Hindlimb muscle (tissue), 1 donor: ENCODE measurements around the gene GYG2. TPM values are rescaled to one million over a fixed set of nuclear protein-coding genes. Genes with fewer than 3 reads are reported as not detected.

Source experiments
- DNase-seq: peaks from one replicate; pipeline ENCODE4 v3.0.0-alpha.2; 2013
- polyA plus RNA-seq: library from polyadenylated mRNA; unstranded; fragments of 120-200 nt; gene quantifications from one replicate; pipeline ENCODE4 v1.2.1, GENCODE V29; 2013; ENCODE audit not compliant: insufficient read length

Gene GYG2
- polyA plus RNA-seq, 1 donor, result 3.0 TPM

DNA sequence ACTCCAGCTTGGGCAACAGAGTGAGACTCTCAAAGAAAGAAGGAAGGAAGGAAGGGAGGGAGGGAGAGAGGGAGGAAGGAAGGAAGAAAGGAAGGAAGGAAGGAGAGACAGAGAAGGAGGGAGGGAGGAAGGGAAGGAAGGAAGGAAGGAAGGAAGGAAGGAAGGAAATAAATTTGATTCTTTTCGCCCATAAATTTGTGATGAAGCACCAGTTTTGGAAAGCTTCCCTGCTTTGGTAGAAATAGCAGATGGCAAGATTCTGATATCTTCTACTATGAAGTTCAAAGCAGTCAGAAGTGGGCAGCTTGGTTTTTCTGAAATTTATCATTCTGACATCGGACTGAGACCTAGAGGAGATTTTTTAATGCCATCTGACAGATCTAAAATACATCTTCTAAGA, 11.7 kb upstream of the GYG2 start:
- DNase-seq, result no peak

DNA sequence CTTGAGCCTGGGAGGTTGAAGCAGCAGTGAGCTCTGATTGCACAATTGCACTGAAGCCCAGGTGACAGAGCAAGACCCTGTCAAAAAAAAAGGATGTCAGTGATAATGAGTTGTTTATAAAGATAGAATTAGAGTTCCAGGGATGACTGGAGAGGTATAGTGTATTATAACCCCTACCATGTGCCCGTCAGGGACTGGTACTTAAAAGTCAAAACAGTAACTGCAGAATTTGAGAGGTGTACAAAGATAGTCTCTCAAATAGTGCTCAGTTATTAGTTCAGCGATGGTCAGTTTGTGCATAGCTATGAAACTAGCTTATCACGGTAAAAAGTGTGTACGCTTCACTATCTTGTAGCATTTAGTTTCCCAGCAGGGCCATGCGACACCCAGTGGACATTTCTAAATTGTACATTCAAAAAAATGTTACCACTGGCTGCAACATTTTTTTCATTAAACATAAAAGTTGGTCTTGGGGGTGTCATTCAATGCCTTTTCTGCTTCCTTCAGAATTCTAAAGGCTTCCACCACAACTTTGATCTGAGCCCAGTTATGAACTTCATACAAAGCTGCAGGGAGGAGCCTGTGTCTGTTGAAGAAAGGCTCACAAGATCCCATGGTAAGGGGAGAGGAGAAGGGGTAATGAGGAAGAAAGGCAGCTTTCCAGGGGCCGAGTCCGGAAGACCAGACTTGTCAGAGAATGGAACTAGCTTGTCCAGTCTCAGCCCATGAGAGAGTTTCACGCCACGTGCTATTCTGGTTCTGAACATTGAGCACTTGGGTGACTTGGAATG, 9.2 kb upstream of the GYG2 start:
- DNase-seq, result no peak

DNA sequence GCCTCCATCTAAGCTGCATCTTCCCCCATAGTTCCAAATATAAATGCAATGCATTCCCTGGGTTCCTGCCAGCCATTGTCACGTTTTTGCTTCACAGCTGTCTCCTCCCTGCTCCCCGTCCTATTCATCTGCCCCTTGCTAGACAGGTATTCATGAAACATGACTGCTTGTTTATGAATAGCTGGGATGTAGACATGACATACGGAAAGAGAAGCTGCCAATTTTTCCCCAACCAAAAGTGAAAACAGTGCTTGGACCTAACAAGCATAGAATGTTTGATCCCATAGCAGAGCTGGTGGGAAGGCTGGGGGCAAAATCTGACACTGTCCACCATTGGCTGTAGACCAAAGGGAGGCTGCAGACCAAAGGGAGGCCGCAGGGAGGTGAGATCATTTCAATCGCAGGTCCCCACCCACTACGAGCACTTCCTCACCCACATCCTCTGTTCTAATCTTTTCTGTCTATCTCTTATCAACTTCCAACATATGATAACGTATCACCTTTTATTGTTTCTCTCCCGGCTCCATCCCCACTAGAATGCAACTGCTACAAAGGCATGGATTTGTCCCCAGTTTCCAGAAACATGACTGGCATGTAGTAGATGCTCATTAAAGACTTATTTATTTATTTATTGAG, 8.5 kb upstream of the GYG2 start:
- no peak for DNase-seq

DNA sequence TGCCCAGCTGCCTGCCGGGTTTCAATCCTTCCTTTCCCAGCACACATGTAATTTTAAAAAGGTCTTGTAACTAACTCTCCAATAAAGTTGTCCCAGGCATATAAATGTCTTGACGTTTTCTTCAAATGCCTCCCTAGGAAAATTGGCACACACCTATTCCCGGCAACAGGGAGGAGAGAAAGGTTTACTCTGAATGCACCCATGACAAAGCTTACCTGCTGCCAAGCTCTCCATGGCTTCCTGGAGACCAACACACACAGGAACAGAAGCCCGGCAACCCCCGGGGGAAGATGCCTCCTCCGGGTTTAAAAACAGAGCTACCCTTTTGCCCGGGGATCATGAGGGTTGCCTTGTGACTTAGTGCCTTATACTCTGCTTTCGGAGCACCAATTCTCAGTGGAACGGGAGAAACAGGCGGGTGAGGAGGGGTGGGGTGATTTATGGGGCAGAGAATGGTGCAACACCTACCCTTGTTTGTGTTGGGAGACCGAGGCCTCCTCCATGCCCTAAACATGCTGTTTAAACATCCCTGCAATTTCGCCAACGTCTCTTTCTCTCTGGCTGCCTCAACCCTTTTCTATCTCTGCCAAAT, 4.8 kb upstream of the GYG2 start:
- no peak for DNase-seq

DNA sequence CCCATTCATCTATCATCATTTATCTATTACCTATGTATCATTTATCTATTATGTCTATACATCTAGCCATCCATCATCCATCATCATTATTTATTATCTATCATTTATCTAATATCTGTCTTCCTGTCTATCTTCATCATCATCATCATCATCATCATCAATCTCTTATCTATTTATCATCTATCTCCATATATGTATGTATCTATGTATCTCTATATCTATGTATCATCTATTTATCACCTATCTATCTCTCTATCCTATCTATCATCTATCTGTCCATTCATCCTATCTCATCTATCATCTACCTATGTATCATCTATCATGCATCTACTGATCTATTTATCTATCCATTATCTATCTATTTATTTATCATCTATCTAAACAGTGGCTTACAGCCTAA, 3.8 kb upstream of the GYG2 start:
- no peak for DNase-seq

DNA sequence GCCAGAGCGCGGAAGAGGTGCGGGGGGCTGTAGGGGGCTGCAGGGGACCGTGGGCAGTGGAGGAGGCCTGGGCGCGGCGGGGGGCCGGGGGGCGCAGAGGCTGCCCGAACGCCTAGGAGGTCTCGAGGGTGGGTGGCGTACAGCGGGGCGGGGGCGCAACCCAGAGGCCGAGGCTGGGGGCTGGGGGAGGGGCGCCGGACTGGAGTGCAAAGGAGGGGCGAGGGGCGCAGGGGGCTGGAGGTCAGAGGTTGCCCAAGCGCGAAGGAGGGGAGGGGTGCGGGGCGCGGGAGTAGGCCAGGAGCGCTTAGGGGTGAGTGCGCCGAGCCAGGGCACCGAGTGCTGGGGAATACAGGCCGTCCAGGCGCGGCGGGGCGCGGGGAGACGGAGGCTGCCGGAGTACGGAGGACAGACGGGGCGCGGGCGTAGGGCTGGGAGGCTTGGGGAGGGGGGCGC, 255 bp downstream of the GYG2 start:
- no peak for DNase-seq

DNA sequence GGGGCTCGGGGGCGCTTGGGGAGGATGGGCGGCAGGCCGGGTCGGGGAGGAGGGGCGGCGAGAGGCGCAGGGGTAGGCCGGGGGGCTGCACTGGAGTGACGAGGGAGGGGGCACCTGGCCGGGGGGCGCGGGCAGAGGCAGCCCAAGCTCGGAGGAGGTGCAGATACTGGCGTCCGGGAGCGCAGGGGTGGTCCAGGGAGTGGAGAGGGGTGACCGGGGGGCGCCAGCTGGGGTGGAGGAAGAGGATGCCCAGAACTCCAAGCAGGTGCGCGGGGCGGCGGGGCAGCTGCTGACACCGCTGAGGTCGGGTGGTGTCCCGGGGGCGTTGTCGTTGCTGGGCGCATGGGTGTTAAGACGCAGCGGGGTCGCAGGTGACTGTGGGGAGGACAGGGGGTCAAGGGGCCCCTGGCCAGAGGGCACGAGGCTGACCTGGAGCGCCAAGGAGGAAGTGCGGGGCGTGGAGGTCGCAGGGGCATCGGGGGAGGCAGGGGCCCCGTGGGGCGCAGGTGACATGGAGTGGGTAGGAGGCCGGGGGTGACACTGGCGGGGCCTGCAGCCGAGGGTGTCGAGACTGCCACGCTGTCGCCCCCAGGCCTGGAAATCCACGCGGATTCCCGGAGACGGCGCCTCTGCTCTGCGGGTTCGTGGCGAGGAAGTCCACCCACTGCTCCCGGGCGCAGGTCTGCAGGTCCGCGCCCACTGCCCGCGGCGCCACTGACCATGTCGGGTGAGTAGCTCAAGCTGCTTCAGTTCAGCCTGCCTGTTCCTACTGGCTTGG, 928 bp downstream of the GYG2 start:
- no peak for DNase-seq

- DNase-seq, result no peak
Measured at GRCh38 chrX:2831471-2832228, 2.9 kb downstream of the GYG2 start.

DNA sequence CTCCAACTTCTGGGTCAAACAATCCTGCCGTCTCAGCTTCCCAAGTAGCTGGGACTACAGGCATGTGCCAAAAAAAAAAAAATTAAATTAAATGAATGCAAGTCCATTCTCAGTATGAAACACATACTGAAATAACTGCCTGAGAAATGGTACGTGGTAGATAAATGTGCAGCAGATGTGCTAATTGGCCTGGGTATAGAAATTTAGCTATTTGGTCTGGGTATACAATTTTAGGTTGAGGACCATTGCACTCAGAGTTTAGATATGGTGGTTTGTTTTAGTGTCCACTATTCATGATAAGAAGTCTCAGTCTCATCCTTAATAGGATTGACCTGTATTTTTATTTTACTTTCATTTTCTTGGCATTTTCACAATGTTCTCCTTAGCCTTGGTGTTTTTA, 9.2 kb downstream of the GYG2 start:
- no peak for DNase-seq

GRCh38 chrX:2840961-2841360, 12.2 kb downstream of the GYG2 start:
- no peak for DNase-seq

- DNase-seq, result no peak
Measured at GRCh38 chrX:2841537-2841936, 12.8 kb downstream of the GYG2 start.

- DNase-seq, result no peak
Measured at GRCh38 chrX:2846992-2847391, 18.3 kb downstream of the GYG2 start.

DNA sequence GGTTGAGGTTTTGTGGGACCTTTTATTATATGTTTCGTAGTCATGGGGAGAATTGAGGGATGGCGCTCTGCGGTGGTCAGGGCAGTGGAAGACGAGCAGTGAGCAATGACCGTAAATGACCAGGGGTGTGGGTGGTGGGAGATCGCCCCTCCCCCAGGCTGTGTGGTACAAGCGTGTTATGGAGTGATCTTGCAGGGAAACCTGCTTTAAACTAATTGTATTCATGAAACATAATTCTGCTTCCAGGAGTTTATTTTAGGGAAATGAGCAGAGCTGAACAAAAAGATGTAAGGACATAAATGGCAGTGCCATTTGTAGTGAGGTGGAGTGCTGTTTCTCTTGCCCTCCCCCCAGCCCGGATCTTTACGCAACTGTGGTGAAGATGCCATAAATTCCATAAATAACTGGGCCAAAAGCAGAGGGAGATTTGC, 20.2 kb downstream of the GYG2 start:
- DNase-seq, result no peak

- DNase-seq, result no peak
Measured at GRCh38 chrX:2854918-2855317, 26.2 kb downstream of the GYG2 start.

DNA sequence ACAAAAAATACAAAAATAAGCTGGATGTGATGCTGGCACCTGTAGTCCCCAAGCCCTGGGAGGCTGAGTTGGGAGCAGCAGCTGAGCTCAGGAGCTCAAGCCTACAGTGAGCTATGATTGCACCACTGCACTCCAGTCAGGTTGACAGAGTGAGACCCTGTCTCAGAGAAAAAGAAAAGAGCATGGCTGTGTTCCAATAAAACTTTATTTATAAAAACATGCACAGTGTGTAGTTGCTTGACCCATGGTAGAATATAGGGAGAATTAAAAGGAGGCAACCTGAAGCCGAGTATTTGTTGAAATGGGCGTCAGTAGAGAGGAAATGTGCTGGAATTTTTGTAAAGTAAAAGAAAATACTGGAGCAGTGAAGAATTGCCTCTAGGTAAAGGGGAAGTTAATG, 27.0 kb downstream of the GYG2 start:
- no peak for DNase-seq

- no peak for DNase-seq
Measured at GRCh38 chrX:2857566-2857965, 28.8 kb downstream of the GYG2 start.

GRCh38 chrX:2859197-2859797, 30.6 kb downstream of the GYG2 start:
- DNase-seq, result no peak

- DNase-seq, result no peak
Measured at GRCh38 chrX:2862404-2862803, 33.7 kb downstream of the GYG2 start.

DNA sequence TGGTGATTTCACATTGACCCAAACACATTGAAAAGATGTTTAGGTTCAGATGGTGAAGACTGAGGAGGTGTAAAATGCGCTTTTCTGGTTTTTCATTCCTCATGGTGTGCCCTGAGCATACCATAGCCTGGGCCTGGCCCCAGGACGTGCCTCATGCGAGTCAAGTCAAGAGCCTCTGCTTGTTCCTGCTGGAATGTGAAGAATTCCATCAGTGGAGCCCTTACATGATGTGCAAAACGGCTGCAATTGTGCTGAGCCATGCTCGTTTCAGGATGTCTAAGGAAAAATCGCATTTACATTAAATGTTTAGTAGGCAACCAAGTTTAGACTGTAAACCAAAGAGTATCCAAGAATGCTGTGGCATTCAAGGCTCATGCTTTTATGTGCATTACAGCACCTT, 34.9 kb downstream of the GYG2 start:
- no peak for DNase-seq

DNA sequence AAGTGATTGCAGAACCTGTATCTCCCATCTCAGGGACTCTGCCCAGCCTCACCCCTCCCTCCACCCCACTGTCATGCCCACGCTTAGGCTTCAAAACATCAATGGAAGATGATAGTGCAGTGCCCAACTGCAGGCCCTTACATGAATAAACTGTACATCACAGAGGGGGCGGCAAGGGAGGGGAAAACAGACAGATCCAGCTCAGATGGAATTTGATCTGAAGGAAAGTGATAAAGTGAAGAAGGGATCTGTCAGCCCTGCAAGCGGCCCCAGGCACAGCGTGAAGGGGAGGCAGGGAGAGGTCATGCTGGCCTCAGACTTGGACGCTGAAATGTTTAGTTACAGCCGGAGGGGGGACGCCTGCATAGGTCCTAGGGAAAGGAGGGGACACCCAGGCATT, 38.5 kb downstream of the GYG2 start:
- no peak for DNase-seq

DNA sequence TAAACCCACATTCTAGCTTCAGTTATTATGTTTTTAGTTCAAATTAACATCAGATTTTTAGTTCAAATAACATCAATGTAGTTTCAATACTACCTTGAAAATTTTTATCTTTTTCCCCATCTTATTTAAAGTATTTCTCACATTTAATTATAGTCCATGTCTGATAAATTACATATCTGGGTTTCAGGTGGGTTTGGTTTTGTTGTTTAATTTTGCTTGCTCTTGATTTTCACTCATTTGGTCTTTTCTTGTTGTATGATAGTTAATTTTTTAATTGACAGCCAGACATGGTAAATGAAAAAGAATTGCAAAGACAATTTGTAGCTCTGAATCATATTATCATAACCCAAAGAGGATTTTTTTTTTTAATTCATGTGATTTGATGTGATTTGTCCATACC, 41.9 kb downstream of the GYG2 start:
- DNase-seq, result no peak

GRCh38 chrX:2871831-2872230, 43.1 kb downstream of the GYG2 start:
- no peak for DNase-seq
